KMS-11 (cell line): ENCODE results near the gene BST1.

Source experiments
- H2AFZ ChIP-seq: fragments of 200-600 bp; sonication (generic); 2 replicates; pipeline ENCODE4 v1.6.1; 2016; ENCODE audit warnings: antibody characterized with exemption, mixed run types, low read depth
- H3K27ac ChIP-seq: fragments of 200-600 bp; sonication (generic); 2 replicates; pipeline ENCODE4 v1.6.1; 2016; ENCODE audit warnings: mild to moderate bottlenecking, mixed run types
- H3K27me3 ChIP-seq: fragments of 200-600 bp; sonication (generic); 2 replicates; pipeline ENCODE4 v1.6.1; 2017; ENCODE audit warnings: mild to moderate bottlenecking, low read depth, mixed run types, moderate library complexity; ENCODE audit not compliant: insufficient read depth
- H3K36me3 ChIP-seq: fragments of 200-600 bp; sonication (generic); 2 replicates; pipeline ENCODE4 v1.6.1; 2017; ENCODE audit warnings: mild to moderate bottlenecking, mixed run types; ENCODE audit not compliant: insufficient read depth
- H3K4me1 ChIP-seq: fragments of 200-600 bp; sonication (generic); 2 replicates; pipeline ENCODE4 v1.6.1; 2016; ENCODE audit warnings: mild to moderate bottlenecking, low read depth, mixed run types; ENCODE audit not compliant: poor library complexity, severe bottlenecking
- H3K4me2 ChIP-seq: fragments of 200-600 bp; sonication (generic); 2 replicates; pipeline ENCODE4 v1.7.0; 2016; ENCODE audit warnings: mild to moderate bottlenecking, mixed run types
- H3K4me3 ChIP-seq: fragments of 200-600 bp; sonication (generic); IDR thresholded peaks from 2 replicates; pipeline ENCODE4 v1.6.1; 2017; ENCODE audit warnings: low read depth, low read length, mixed read lengths; ENCODE audit not compliant: insufficient read depth
- H3K79me2 ChIP-seq: fragments of 200-600 bp; sonication (generic); 2 replicates; pipeline ENCODE4 v1.6.1; 2016; ENCODE audit warnings: low read depth, mixed run types; ENCODE audit not compliant: insufficient read depth
- H3K9ac ChIP-seq: fragments of 200-600 bp; sonication (generic); 2 replicates; pipeline ENCODE4 v1.6.1; 2016; ENCODE audit warnings: mild to moderate bottlenecking, mixed run types
- H4K20me1 ChIP-seq: fragments of 200-600 bp; sonication (generic); 2 replicates; pipeline ENCODE4 v1.6.1; 2016; ENCODE audit warnings: mild to moderate bottlenecking, mixed run types; ENCODE audit not compliant: insufficient read depth
- TF ChIP-seq, protein P1 (sequence below): fragments of 200-600 bp; sonication (generic); conservative IDR thresholded peaks from 2 replicates; pipeline ENCODE4 v1.6.1; 2017; ENCODE audit warnings: low read depth, mild to moderate bottlenecking, antibody characterized with exemption, low read length, moderate library complexity, mixed read lengths

BST1 gene

DNA sequence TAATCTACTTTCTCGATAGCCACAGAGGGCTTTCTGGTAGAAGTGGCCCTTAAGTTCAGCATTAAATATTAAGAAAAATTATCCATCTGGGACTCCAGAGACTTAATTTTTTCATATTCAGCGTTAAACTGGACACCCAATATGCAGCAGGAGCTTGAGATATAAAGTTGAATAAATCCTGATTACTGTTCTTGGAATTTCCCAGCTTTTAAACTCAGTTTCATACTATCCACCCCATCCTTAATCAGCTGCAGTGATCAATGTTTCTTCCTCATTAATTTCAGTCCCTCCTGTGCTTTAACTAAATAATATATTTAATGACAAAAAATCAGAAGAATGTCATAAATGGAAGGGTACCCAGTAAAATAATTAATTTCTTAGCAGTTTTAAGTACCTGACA is 44.1 kb upstream of the BST1 start:
- Histone ChIP-seq H3K79me2 (peaks cover 5% of the 10 kb centered on the region; the same call in 1 of the 2 replicates), H3K4me1 (no peaks in the 10 kb centered on the region), H3K4me3 (no peak overlapping the region), H2AFZ (no peak overlapping the region), H3K4me2 (no peak overlapping the region), H4K20me1 (no peaks in the 10 kb centered on the region), H3K36me3 (no peaks in the 10 kb centered on the region), H3K9ac (no peak overlapping the region), H3K27me3 (no peaks in the 10 kb centered on the region), H3K27ac (no peak overlapping the region)
- TF ChIP-seq, protein P1, sequence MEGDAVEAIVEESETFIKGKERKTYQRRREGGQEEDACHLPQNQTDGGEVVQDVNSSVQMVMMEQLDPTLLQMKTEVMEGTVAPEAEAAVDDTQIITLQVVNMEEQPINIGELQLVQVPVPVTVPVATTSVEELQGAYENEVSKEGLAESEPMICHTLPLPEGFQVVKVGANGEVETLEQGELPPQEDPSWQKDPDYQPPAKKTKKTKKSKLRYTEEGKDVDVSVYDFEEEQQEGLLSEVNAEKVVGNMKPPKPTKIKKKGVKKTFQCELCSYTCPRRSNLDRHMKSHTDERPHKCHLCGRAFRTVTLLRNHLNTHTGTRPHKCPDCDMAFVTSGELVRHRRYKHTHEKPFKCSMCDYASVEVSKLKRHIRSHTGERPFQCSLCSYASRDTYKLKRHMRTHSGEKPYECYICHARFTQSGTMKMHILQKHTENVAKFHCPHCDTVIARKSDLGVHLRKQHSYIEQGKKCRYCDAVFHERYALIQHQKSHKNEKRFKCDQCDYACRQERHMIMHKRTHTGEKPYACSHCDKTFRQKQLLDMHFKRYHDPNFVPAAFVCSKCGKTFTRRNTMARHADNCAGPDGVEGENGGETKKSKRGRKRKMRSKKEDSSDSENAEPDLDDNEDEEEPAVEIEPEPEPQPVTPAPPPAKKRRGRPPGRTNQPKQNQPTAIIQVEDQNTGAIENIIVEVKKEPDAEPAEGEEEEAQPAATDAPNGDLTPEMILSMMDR, result no peak

DNA sequence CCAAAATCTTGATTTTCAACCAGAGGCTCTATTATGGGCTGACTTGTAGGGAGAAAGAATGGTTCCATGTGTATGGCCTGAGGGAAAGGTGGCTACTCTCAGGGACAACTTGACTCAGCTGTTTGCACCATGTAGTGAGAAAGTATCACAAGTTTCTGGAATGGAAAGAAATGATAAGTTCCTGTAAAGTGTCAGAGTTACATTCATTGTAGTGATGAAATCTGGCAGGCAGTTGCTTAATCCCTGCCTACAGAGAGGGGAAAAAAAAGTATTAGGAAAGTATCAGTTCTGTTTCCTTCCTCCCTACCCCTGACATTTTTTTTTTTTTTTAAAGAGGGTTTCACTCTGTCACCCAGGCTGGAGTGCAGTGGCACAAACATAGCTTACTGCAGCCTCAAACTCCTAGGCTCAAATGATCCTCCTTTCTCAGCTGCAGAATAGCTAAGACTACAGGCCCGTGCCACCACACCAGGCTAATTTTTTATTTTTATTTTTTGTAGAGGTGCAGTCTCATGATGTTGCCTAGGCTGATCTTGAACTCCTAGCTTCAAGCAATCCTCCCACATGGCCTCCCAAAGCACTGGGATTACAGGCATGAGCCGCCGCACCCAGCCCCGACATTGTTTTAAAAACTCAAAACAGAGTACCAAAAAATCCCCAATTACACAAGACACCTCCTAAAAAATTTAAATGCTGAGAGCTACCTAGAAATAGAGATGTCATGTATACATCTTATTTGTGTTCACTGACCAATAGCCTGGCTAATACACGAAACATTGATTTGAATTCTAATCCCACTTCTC is 42.9 kb upstream of the BST1 start:
- Histone ChIP-seq H3K79me2 (no peaks in the 10 kb centered on the region), H3K4me2 (no peak overlapping the region), H3K27ac (no peak overlapping the region), H3K36me3 (no peaks in the 10 kb centered on the region), H3K27me3 (no peaks in the 10 kb centered on the region), H4K20me1 (no peaks in the 10 kb centered on the region), H3K9ac (no peak overlapping the region), H3K4me1 (no peaks in the 10 kb centered on the region), H3K4me3 (no peak overlapping the region), H2AFZ (no peak overlapping the region)
- TF ChIP-seq, protein P1, result no peak

DNA sequence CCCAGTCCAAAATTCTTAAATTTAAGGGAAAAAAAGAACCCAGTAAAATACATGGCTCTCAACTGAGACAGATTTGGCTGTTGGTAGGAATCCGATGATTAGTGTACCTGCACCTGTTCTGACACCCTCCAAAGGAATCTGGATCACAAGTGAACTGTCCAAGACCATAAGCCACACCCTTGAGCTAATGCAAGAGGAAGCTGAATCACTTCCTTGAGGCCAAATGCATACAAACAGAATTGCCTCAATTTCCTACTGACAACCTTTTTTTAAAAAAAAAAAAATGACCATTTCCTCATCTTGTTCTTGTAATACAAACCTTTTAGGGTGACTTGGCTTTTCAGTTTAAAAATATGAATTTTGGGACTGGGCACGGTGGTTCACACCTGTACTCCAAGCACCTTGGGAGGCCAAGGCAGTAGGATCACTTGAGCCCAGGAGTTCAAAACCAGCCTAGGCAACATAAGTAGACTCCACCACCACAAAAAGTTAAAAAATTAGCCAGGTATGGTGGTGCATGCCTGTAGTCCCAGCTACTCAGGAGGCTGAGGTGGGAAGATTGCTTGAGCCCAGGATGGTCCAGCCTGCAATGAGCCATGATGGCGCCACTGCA is 37.0 kb upstream of the BST1 start:
- TF ChIP-seq, protein P1, result no peak
- Histone ChIP-seq H3K4me2 (no peak overlapping the region), H3K4me3 (no peak overlapping the region), H2AFZ (no peak overlapping the region), H3K36me3 (no peaks in the 10 kb centered on the region), H3K79me2 (no peaks in the 10 kb centered on the region), H3K4me1 (no peaks in the 10 kb centered on the region), H3K27ac (no peak overlapping the region), H3K27me3 (no peaks in the 10 kb centered on the region), H3K9ac (no peak overlapping the region), H4K20me1 (no peaks in the 10 kb centered on the region)

DNA sequence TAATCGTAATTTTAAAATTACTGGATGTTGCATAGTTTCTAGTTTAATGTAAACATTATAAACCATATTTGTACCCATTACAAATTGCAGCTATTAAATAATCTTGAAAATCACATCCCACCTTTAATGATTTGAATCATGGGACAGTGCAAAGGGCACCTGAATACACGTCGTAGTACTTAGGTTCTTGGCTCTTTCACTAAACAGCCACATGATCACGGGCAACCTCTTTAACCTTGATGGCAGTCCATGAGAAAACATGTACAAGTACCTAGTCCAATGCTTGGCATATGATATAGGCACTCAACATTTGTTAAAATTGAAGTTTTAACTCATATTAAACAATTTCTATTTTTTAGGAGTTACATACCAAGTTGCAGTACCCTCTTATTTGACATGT is 35.9 kb upstream of the BST1 start:
- H3K36me3 ChIP-seq, result no peaks in the 10 kb centered on the region
- TF ChIP-seq, protein P1, result no peak
- H3K27ac ChIP-seq, result no peak overlapping the region
- H4K20me1 ChIP-seq, result no peaks in the 10 kb centered on the region
- H3K27me3 ChIP-seq, result no peaks in the 10 kb centered on the region
- H3K4me1 ChIP-seq, result no peaks in the 10 kb centered on the region
- no peaks in the 10 kb centered on the region for H3K79me2 ChIP-seq
- no peak overlapping the region for H3K4me2 ChIP-seq
- no peak overlapping the region for H2AFZ ChIP-seq
- H3K9ac ChIP-seq, result no peak overlapping the region
- no peak overlapping the region for H3K4me3 ChIP-seq
